PFSK-1 (cell line): ENCODE data around the gene MCOLN1.

ENCODE experiments used
- FOXP2 ChIP-seq: optimal IDR thresholded peaks from 2 replicates; pipeline ENCODE3; 2011; ENCODE audit warnings: borderline replicate concordance, control low read depth, inconsistent platforms; ENCODE audit not compliant: insufficient read depth; ENCODE audit errors: extremely low read length, extremely low read depth
- POLR2AphosphoS5 ChIP-seq: IDR thresholded peaks from 2 replicates; pipeline ENCODE4 v1.6.1; 2012; ENCODE audit warnings: low read depth, mild to moderate bottlenecking, control low read depth, low read length, moderate library complexity
- SIN3A ChIP-seq: IDR thresholded peaks from 2 replicates; pipeline ENCODE4 v1.6.1; 2012; ENCODE audit warnings: mild to moderate bottlenecking, low read length, moderate library complexity, borderline replicate concordance; ENCODE audit not compliant: insufficient read depth
- TAF1 ChIP-seq: IDR thresholded peaks from 2 replicates; pipeline ENCODE4 v1.6.1; 2012; ENCODE audit warnings: low read length, control low read depth, borderline replicate concordance; ENCODE audit not compliant: insufficient read depth
- TF ChIP-seq, protein P1 (sequence below), 2 experiments: IDR thresholded peaks; 2 replicates each; pipeline versions ENCODE4 v1.6.1 to v1.8.0; 2011 to 2012; ENCODE audit warnings: low read depth in 2 of 2, low read length in 2 of 2, control low read depth in 1 of 2, inconsistent platforms in 1 of 2, mild to moderate bottlenecking in 1 of 2, moderate library complexity in 1 of 2; ENCODE audit not compliant: insufficient read depth in 1 of 2

- TF ChIP-seq, protein P1, sequence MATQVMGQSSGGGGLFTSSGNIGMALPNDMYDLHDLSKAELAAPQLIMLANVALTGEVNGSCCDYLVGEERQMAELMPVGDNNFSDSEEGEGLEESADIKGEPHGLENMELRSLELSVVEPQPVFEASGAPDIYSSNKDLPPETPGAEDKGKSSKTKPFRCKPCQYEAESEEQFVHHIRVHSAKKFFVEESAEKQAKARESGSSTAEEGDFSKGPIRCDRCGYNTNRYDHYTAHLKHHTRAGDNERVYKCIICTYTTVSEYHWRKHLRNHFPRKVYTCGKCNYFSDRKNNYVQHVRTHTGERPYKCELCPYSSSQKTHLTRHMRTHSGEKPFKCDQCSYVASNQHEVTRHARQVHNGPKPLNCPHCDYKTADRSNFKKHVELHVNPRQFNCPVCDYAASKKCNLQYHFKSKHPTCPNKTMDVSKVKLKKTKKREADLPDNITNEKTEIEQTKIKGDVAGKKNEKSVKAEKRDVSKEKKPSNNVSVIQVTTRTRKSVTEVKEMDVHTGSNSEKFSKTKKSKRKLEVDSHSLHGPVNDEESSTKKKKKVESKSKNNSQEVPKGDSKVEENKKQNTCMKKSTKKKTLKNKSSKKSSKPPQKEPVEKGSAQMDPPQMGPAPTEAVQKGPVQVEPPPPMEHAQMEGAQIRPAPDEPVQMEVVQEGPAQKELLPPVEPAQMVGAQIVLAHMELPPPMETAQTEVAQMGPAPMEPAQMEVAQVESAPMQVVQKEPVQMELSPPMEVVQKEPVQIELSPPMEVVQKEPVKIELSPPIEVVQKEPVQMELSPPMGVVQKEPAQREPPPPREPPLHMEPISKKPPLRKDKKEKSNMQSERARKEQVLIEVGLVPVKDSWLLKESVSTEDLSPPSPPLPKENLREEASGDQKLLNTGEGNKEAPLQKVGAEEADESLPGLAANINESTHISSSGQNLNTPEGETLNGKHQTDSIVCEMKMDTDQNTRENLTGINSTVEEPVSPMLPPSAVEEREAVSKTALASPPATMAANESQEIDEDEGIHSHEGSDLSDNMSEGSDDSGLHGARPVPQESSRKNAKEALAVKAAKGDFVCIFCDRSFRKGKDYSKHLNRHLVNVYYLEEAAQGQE (IDR thresholded peaks at IDR 0.05; ENCODE audit: insufficient read depth in 1 of 2, low read depth in 2 of 2, low read length in 2 of 2), result no peak
- TF ChIP-seq POLR2AphosphoS5 (no peak), TAF1 (no peak), SIN3A (no peak), FOXP2 (no peak)
Measured at GRCh38 chr19:7544626-7545025, 22.2 kb downstream of the MCOLN1 start.
